AG09319 (cell line): ENCODE measurements around the gene FKBP7.

Experiments used
- DNase-seq: peaks from one replicate; pipeline ENCODE4 v3.0.0-alpha.2; 2010; ENCODE audit warnings: low read depth; ENCODE audit errors: extremely low read depth
- CTCF ChIP-seq: IDR thresholded peaks from 2 replicates; pipeline ENCODE4 v1.5.1; 2011; ENCODE audit warnings: low read depth, mild to moderate bottlenecking, inconsistent platforms, low read length, moderate library complexity

The FKBP7 gene

GRCh38 chr2:178491612-178492011, 13.2 kb upstream of the FKBP7 start:
- no peak for DNase-seq
- no peak for TF ChIP-seq CTCF

DNA sequence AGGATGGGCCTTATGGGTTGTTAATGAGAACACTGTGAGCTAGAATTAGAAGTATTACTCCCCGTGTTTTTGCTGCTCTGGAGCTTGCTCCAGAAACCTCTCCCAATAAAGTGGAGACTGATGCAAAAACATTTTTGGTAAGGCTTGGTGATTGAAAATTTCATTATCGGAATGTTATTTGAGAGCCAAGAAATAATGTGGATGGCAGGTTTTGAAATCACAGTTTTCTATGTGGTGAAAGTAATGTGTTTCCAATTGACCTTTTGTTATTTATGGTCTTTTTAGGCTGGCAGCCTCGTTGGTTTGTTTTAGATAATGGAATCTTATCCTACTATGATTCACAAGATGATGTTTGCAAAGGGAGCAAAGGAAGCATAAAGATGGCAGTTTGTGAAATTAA, 7.0 kb upstream of the FKBP7 start:
- TF ChIP-seq CTCF = no peak
- peak; percentile 39 for DNase-seq

DNA sequence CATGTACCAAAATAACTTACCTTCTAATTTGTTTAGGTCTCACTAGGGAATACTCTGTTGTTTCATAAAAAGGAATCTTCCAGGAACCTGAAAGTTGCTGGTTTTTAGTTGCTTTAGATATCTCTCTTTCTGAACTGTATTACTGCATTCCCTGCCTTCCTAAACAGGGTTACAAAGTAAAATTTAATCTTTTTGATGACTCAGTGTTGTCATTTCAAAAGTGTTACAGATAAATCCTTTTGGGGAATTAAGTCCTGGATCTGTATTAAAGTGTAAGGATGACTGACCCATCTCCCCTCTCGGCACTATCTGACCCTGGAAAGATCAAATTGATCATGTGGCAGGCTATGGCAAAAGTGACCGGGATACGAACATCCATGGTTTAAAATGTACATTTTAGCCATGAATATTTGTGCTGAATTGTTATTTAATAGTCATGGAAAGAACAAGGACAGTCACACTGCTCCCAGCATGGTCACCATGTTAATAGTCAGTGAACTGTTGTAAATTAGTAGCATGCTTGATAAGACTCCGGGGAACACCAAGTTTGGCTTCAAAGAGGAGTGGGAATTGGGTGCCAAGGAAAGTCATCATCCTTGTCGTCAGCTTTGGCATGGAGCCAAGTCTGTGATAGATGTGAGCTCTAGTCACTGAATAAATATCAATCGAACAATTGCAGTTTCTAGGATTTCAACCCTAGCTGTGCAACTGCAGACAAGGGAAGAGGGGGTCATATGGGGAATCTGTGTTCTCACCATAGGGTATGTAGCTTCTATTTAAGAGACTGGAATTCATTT, 6.0 kb upstream of the FKBP7 start:
- DNase-seq = no peak
- no peak for TF ChIP-seq CTCF

GRCh38 chr2:178482437-178482836, 4.0 kb upstream of the FKBP7 start:
- DNase-seq = no peak

DNA sequence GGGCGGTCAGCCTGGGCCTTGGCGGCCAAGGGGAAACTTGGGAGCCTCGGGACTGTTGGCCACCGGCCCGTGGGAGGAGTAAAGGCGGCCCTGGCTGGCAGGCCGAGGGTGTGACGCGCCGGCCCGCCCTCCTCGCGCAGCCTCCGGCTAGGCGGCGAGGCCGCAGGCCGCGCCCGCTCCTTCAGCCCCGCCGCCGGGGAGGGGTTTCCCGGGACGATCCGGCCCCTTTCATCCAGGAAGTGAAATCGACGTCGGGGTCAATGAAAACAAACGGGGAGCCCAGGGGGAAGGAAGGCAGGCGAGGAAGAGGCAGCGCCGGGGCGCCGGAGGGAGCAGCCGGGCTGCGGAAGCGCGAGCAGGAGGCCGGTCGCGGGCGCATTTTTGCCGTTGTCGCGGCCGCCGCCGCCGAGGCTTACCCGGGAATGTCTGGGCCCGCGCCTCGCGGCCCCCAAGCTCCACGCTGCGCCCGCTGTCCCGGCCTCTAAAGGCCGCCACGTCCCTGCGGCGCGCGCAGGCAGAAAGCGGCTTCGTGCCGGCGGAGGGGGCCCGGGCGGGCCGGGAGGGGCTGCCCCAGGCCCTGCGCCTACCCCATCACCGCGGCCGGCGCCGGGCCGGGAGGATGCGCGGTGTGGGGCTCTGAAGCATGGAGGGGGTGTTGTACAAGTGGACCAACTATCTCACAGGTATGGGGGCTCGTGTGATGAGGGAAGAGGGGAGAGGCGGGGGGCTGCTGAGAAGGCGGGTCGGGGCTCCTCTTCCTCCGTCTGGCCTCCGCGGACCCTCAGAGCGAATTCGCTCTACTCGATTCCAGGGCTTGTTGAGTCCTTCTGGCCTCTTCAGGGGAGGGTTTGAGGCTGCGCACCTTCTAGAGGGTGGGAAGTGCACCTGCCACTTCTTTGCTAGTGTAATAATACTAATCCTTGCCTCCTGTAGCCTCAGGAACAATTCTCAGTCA, 2.1 kb upstream of the FKBP7 start, which contains the start of gene PLEKHA3:
Gene PLEKHA3 (plus strand): TSS at position 231 of the 955 bp plus-strand sequence. CDS start 413 bp downstream, at position 644.
- TF ChIP-seq CTCF = no peak
- DNase-seq = peak; percentile 90

More at GRCh38 chr2:178482437-178482836, 4.0 kb upstream of the FKBP7 start:
- TF ChIP-seq CTCF = no peak

GRCh38 chr2:178479758-178480226, 1.4 kb upstream of the FKBP7 start:
- TF ChIP-seq CTCF = no peak

More at GRCh38 chr2:178479758-178480226, 1.4 kb upstream of the FKBP7 start:
- DNase-seq = no peak
